ENCODE measurements around the gene SGMS1.

The SGMS1 gene

GRCh38 chr10:50349554-50349953 lies 274.2 kb downstream of the SGMS1 start:
- in situ Hi-C loops (cut with MboI; ENCODE audit: low sequenced_read_pairs, unreplicated experiment): no loop called here

GRCh38 chr10:50347394-50347802 lies 276.4 kb downstream of the SGMS1 start:
- TF ChIP-seq CTCF (IDR thresholded peaks at IDR 0.05; ENCODE audit: borderline replicate concordance, control extremely low read depth, extremely low read depth, insufficient read depth, missing control alignments): no peak
- DNase-seq (ENCODE audit: low spot score): peak; percentile 63
- in situ Hi-C loops (cut with MboI; ENCODE audit: low sequenced_read_pairs, unreplicated experiment): no loop called here

More at GRCh38 chr10:50349554-50349953, 274.2 kb downstream of the SGMS1 start:
- no peak for TF ChIP-seq CTCF (IDR thresholded peaks at IDR 0.05; ENCODE audit: borderline replicate concordance, control extremely low read depth, extremely low read depth, insufficient read depth, missing control alignments)
- DNase-seq (ENCODE audit: low spot score): no peak

GRCh38 chr10:50346942-50347341 lies 276.8 kb downstream of the SGMS1 start:
- DNase-seq (ENCODE audit: low spot score): no peak
- in situ Hi-C loops (cut with MboI; ENCODE audit: low sequenced_read_pairs, unreplicated experiment): no loop called here
- TF ChIP-seq CTCF (IDR thresholded peaks at IDR 0.05; ENCODE audit: borderline replicate concordance, control extremely low read depth, extremely low read depth, insufficient read depth, missing control alignments): no peak

- DNase-seq (ENCODE audit: low spot score): no peak
- TF ChIP-seq CTCF (IDR thresholded peaks at IDR 0.05; ENCODE audit: borderline replicate concordance, control extremely low read depth, extremely low read depth, insufficient read depth, missing control alignments): no peak
- in situ Hi-C loops (cut with MboI; ENCODE audit: low sequenced_read_pairs, unreplicated experiment): no loop called here
Measured at GRCh38 chr10:50345545-50345944, 278.2 kb downstream of the SGMS1 start.

GRCh38 chr10:50343702-50344331 lies 279.9 kb downstream of the SGMS1 start:
- no peak for TF ChIP-seq CTCF (IDR thresholded peaks at IDR 0.05; ENCODE audit: borderline replicate concordance, control extremely low read depth, extremely low read depth, insufficient read depth, missing control alignments)
- DNase-seq (ENCODE audit: low spot score): no peak
- in situ Hi-C loops (cut with MboI; ENCODE audit: low sequenced_read_pairs, unreplicated experiment): no loop called here

GRCh38 chr10:50341987-50342386 lies 281.8 kb downstream of the SGMS1 start:
- in situ Hi-C loops (cut with MboI; ENCODE audit: low sequenced_read_pairs, unreplicated experiment): no loop called here
- no peak for TF ChIP-seq CTCF (IDR thresholded peaks at IDR 0.05; ENCODE audit: borderline replicate concordance, control extremely low read depth, extremely low read depth, insufficient read depth, missing control alignments)
- no peak for DNase-seq (ENCODE audit: low spot score)

All from GM13976 (cell line).